ENCODE results near the gene ZBTB8A. TPM values are rescaled to one million over a fixed set of nuclear protein-coding genes. Genes with fewer than 3 reads are reported as not detected.

The ZBTB8A gene
- total RNA-seq, 1 donor from 2014 or later, result 8.4 TPM

- no peak for ATAC-seq
- H3K27me3 ChIP-seq (ENCODE audit: low read depth), result no peaks in the 10 kb centered on the region
- peak overlapping the region; percentile 49 for H3K27ac ChIP-seq
- H3K4me3 ChIP-seq, result peak overlapping the region; percentile 62
- intact Hi-C loops (cut with DNase I), result no loop called here
- TF ChIP-seq, protein P1, sequence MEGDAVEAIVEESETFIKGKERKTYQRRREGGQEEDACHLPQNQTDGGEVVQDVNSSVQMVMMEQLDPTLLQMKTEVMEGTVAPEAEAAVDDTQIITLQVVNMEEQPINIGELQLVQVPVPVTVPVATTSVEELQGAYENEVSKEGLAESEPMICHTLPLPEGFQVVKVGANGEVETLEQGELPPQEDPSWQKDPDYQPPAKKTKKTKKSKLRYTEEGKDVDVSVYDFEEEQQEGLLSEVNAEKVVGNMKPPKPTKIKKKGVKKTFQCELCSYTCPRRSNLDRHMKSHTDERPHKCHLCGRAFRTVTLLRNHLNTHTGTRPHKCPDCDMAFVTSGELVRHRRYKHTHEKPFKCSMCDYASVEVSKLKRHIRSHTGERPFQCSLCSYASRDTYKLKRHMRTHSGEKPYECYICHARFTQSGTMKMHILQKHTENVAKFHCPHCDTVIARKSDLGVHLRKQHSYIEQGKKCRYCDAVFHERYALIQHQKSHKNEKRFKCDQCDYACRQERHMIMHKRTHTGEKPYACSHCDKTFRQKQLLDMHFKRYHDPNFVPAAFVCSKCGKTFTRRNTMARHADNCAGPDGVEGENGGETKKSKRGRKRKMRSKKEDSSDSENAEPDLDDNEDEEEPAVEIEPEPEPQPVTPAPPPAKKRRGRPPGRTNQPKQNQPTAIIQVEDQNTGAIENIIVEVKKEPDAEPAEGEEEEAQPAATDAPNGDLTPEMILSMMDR (IDR thresholded peaks at IDR 0.05), result no peak
- H3K4me1 ChIP-seq, result peaks cover 14% of the 10 kb centered on the region
- no peaks in the 10 kb centered on the region for H3K9me3 ChIP-seq
- DNase-seq, result no peak
- no peaks in the 10 kb centered on the region for H3K36me3 ChIP-seq
These were observed 72.6 kb downstream of the ZBTB8A start for GRCh38 chr1:32611859-32612188.

GRCh38 chr1:32612189-32612881 is 73.1 kb downstream of the ZBTB8A start:
- DNase-seq (peak; percentile 94), ATAC-seq (peak; percentile 100)
- Histone ChIP-seq H3K4me3 (peak overlapping the region; percentile 62), H3K4me1 (peaks cover 14% of the 10 kb centered on the region), H3K27me3 (ENCODE audit: low read depth) (no peaks in the 10 kb centered on the region), H3K27ac (peak overlapping the region; percentile 49), H3K36me3 (no peaks in the 10 kb centered on the region), H3K9me3 (no peaks in the 10 kb centered on the region)
- intact Hi-C loops (cut with DNase I), result no loop called here
- TF ChIP-seq, protein P1 (IDR thresholded peaks at IDR 0.05), result peak; percentile 54

DNA sequence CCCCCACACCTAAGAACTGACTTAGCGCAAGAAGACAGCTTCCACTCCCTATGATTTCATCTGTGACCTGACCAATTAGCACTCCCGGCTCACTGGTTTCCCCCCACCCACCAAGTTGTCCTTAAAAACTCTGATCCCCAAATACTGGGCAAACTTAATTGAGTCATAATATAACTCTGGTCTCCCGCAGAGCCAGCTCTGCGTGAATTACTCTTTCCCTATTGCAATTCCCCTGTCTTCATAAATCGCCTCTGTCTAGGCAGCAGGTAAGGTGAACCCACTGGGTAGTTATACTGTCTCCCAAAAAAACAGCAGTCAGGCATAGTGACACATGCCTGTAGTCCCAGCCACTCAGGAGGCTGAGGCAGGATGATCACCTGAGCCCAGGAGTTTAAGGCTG is 74.2 kb downstream of the ZBTB8A start:
- TF ChIP-seq, protein P1 (IDR thresholded peaks at IDR 0.05), result no peak
- H3K9me3 ChIP-seq, result no peaks in the 10 kb centered on the region
- no peak overlapping the region for H3K27ac ChIP-seq
- ATAC-seq (no peak), DNase-seq (no peak)
- H3K27me3 ChIP-seq (ENCODE audit: low read depth), result no peaks in the 10 kb centered on the region
- H3K36me3 ChIP-seq, result no peaks in the 10 kb centered on the region
- H3K4me3 ChIP-seq, result no peak overlapping the region
- intact Hi-C loops (cut with DNase I), result no loop called here
- H3K4me1 ChIP-seq, result peaks cover 14% of the 10 kb centered on the region

- no peak for DNase-seq
- no peaks in the 10 kb centered on the region for H3K4me1 ChIP-seq
- no peaks in the 10 kb centered on the region for H3K27me3 ChIP-seq (ENCODE audit: low read depth)
- no peak overlapping the region for H3K27ac ChIP-seq
- ATAC-seq, result no peak
- intact Hi-C loops (cut with DNase I), result no loop called here
- peaks cover 17% of the 10 kb centered on the region for H3K36me3 ChIP-seq
- TF ChIP-seq, protein P1 (IDR thresholded peaks at IDR 0.05), result no peak
- no peaks in the 10 kb centered on the region for H3K9me3 ChIP-seq
- H3K4me3 ChIP-seq, result no peak overlapping the region
These were observed 79.5 kb downstream of the ZBTB8A start for GRCh38 chr1:32618673-32619221.

DNA sequence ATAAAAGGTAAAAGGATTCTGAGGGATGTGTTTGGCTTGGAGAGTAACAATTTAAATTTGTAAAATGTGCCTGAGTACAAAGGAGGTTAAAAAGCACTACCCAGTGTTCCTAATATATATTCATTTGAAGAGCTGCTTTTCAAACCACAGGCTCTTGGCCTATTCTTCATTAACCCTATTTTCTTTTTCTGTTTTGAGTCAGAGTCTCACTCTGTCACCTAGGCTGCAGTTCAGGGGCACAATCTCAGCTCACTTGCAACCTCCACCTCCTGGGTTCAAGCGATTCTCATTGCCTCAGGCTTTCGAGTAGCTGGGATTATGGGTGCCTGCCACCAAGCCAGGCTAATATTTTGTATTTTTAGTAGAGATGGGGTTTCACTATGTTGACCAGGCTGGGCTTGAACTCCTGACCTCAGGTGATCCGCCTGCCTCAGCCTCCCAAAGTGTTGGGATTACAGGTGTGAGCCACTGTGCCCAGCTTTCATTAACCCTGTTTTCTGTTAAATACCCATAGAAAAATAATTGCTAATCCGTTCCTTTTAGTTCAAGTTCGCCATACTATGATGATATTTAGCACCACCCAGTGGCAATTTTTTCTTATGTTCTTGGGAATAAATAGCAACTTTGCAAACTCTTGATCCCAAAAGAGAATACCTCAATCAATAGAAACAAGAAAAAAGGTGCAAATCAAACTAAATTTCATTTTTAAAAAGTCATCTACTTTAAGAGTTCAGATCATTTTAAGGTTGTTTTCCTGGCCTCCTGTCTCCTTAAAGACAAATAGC is 80.7 kb downstream of the ZBTB8A start:
- no peaks in the 10 kb centered on the region for H3K27me3 ChIP-seq (ENCODE audit: low read depth)
- no peak overlapping the region for H3K27ac ChIP-seq
- peaks cover 26% of the 10 kb centered on the region for H3K36me3 ChIP-seq
- H3K9me3 ChIP-seq, result no peaks in the 10 kb centered on the region
- ATAC-seq (no peak), DNase-seq (no peak)
- H3K4me1 ChIP-seq, result no peaks in the 10 kb centered on the region
- TF ChIP-seq, protein P1 (IDR thresholded peaks at IDR 0.05), result no peak
- intact Hi-C loops (cut with DNase I), result no loop called here
- no peak overlapping the region for H3K4me3 ChIP-seq
